Measurements from ENCODE around the gene SLC25A47. TPM values are rescaled to one million over a fixed set of nuclear protein-coding genes. Genes with fewer than 3 reads are reported as not detected.

Gene SLC25A47
- not detected in 5 replicates for total RNA-seq (2022; extraction: Qiagen RNA extraction)

DNA sequence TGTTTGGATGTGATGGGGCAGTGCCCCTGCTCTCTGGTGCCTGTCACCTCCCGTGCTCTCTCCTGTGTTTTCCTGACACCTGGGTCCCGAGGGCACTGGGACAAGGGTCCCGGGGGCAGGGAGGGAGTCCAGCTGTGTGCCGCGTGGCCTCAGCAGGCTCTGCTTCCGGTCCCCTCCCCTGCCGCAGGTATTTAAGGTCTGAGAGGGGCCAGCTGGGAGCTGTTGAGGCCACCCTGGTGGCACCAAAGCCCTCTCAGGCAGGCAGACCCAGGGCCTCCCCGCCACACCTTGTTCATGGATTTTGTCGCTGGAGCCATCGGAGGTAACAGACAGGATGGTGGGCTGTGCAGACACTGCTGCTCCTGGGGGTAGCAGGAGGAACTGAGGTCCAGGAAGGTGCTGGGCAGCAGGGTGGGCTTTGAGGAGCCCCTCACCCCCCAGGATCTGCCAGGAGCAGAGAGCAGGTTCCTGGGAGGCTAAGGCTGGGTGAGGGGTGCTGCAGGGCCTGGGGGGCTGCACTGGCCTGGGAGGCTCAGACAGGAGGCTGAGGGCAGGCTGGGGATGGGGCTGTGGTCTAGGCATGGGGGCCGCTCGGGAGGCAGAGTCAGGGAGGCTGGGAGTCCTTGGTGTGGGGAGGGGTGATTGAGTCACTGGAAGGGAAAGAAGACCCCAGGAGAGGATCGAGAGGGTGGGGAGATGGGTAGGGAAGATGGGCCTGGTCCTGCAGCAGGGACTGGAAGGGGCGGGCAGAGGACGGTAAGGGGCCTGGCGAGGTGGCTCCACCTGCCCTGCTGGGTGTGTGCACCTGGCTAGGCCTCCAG, at the start of gene SLC25A47:
Gene SLC25A47, plus strand, starts transcription at position 219 of the 821 bp plus-strand sequence. Its CDS starts 76 bp downstream, at position 295.

DNA sequence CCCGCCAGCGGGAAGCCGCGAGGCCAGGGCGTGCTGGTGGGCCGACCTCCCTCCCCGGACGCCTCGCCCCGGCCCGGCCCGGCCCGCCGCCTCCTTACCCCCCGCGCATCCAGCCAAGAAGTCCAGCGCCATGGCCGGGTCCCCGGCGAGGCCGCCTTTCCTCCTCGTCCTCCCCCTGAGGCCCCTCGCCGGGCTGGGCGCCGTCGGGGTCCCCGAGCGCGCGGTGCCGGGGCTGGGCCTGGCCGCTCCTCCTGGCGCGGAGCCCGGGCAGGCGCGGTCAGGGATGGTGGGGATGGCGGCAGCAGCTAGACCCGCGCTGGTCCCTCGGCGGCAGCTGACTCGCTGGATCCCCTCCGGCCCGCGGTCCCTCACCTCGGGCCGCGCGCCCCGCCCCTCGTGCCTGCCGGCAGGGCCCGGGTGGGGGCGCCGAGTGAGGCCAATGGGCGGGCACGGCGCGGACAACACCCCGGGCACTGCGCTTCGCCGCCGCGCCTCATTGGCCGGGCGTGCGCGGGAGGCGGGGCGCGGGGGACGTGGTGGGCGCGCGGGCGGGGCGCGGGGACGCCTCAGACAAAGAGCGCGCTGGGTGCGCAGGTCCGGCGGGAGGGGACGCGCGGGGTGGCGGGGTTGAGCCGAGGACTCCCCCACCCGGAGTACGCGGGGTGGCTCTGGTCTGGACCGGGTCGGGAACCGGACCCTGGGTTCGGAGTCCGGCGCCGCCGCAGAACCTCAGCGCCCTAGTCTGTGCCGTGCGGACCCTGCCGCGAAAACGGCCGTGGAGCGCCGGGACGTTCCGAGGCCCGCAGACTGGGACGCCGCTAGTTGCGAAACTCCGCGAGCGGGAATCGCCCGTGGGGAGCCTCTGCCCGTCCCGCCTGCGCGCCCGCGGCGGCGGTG, 16.8 kb upstream of the SLC25A47 start, which contains the start of gene SLC25A29:
Gene SLC25A29, minus strand, starts transcription at position 344 of the 897 bp plus-strand sequence. Its CDS starts 212 bp downstream, at position 132.

GRCh38 chr14:100375963-100376735, 53.0 kb downstream of the SLC25A47 start, which contains the start of gene WDR25:
TSS of gene WDR25 (plus strand) at chr14:100376485.

Other genes with a start within 250 kb of the SLC25A47 start
- gene DEGS2, start 163.7 kb upstream of the SLC25A47 start, total RNA-seq (2022; extraction: Qiagen RNA extraction), result 1.5 to 3.7 TPM (median 3.0 TPM) in 5 replicates
- 62.4 to 68.7 TPM (median 66.8 TPM) in 5 replicates for gene YY1, start 84.2 kb upstream of the SLC25A47 start, total RNA-seq (2022; extraction: Qiagen RNA extraction)
- gene SLC25A29, start 16.9 kb upstream of the SLC25A47 start, total RNA-seq (2022; extraction: Qiagen RNA extraction), result 6.2 to 11.3 TPM (median 10.5 TPM) in 5 replicates
- 9.4 to 9.7 TPM (median 9.6 TPM) in 5 replicates for gene WDR25, start 53.1 kb downstream of the SLC25A47 start, total RNA-seq (2022; extraction: Qiagen RNA extraction)